Mucosa of descending colon (tissue), 3 donors: ENCODE measurements around the gene SLC9A9. TPM values are rescaled to one million over a fixed set of nuclear protein-coding genes. Genes with fewer than 3 reads are reported as not detected.

ENCODE experiments used
- ATAC-seq: fragments of 200-7000 bp; cut with Tn5 transposase; one replicate; pipeline ENCODE4 v1.9.1; 2020; ENCODE audit warnings: mild to moderate bottlenecking, moderate library complexity
- DNase-seq, 3 donors: peaks; one replicate each; pipeline ENCODE4 v3.0.0-alpha.2; 2020
- H3K36me3 ChIP-seq: fragments of 200-600 bp; one replicate; pipeline ENCODE4 v1.8.0; 2021; ENCODE audit warnings: low read depth, mild to moderate bottlenecking
- H3K4me1 ChIP-seq: fragments of 200-600 bp; one replicate; pipeline ENCODE4 v1.8.0; 2021; ENCODE audit warnings: low read depth, mild to moderate bottlenecking
- H3K4me3 ChIP-seq: fragments of 200-600 bp; one replicate; pipeline ENCODE4 v1.8.0; 2021; ENCODE audit warnings: mild to moderate bottlenecking
- H3K9me3 ChIP-seq: fragments of 200-600 bp; one replicate; pipeline ENCODE4 v1.8.0; 2021; ENCODE audit warnings: mild to moderate bottlenecking
- intact Hi-C, 2 donors: fragments of 100-400 bp; cut with DNase I in 1 of 2; cut with micrococcal nuclease in 1 of 2; formaldehyde crosslinking; loops; one replicate each; pipeline versions ENCODE4 v1.11.0 to v1.11.1; 2022; cut with DNase I, micrococcal nuclease
- long read RNA-seq, 2 donors: library from polyadenylated mRNA; unstranded; transcript quantifications; one replicate each; pipeline ENCODE4 v2.0.0, GENCODE V29; 2019 to 2021
- total RNA-seq, 3 donors: library from RNA; stranded (reverse); fragmentation: NEBNext Ultra II Directional in 2 of 3; extraction: Animal tissue kit (Norgen Biotek cat#: 25700) in 2 of 3; gene quantifications; one replicate each; pipeline versions ENCODE4 v1.2.1 to v1.2.4, GENCODE V29; 2021 to 2023
- TF ChIP-seq, protein P1 (sequence below): fragments of 200-600 bp; IDR thresholded peaks from one replicate; pipeline ENCODE4 v1.8.0; 2022; ENCODE audit warnings: antibody characterized with exemption, mild to moderate bottlenecking
- donor health status: DM: no; HTN: no; CAD: no; lungs with moderate emphysema.
- donor health status: DM: no; HTN: no; CAD: no.
- donor health status: DM: no; HTN: yes; CAD: no.

SLC9A9 gene
- 10 to 100 TPM in 1 of 3 donors, 1 to 10 TPM in 2; 3.2 to 18.2 (median 6.8) TPM for total RNA-seq
- long read RNA-seq, donor 1, transcript SLC9A9-201 (16 exons, 3,627 nt), result major isoform, 6 of 9 reads
- long read RNA-seq, donor 1, partial matches to known transcripts, result 1 of 9 reads
- long read RNA-seq, donor 1, other reads (novel, unspliced or antisense), result 2 of 9 reads
- long read RNA-seq, donor 2, partial matches to known transcripts, result 0 of 3 reads
- long read RNA-seq, donor 2, other reads (novel, unspliced or antisense), result 2 of 3 reads

DNA sequence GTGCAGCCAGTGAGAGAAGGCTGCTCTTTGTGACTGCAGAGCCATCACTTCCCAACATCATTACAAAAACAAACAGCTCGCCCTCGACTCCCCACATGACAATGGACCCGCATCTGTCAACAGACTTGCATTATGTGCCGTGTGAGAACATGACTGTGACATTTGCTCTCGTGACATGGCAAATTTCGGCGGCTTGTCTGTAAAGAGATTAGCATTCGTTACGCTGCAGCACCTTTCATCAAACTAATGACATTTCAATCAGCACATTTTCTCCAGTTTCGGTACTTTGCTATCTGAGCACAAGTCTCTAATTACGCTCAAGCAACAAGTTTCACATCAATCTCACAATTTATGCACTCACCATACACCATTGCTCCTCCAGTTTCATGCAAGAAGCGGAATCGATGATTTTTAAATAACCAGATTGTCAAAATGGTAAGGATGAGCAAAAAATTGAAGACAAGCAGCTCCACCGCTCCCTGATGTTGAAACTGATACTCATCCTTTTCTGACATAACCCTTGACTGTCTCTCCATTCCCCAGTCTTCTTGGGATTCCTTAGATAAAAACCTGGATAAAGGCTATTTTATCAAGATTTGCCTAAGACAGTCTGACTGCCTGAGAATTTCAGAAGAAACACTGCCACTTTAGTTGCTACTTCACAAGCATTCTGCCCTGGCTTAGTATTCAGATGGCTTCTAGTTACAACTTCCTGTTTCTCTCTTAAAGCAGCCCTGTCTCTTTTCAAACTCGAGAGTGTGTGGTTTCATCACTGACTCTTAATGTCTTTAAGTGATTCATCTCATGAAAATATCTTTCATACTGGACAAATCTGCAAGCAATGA, at the start of gene SLC9A9:
Gene SLC9A9, minus strand, starts transcription at position 682 of the 845 bp plus-strand sequence. Its CDS starts 146 bp downstream, at position 536.
- Histone ChIP-seq H3K4me3 (peak within 1 kb of the TSS; percentile 12), H3K4me1 (no peaks in the 10 kb centered on the region), H3K9me3 (no peaks in the 10 kb centered on the region), H3K36me3 (no peaks in the 10 kb centered on the region)
- intact Hi-C loops, result no loop called here
- DNase-seq (peak in 1 of 3 donors; percentile 32), ATAC-seq (peak; percentile 84)
- TF ChIP-seq, protein P1, sequence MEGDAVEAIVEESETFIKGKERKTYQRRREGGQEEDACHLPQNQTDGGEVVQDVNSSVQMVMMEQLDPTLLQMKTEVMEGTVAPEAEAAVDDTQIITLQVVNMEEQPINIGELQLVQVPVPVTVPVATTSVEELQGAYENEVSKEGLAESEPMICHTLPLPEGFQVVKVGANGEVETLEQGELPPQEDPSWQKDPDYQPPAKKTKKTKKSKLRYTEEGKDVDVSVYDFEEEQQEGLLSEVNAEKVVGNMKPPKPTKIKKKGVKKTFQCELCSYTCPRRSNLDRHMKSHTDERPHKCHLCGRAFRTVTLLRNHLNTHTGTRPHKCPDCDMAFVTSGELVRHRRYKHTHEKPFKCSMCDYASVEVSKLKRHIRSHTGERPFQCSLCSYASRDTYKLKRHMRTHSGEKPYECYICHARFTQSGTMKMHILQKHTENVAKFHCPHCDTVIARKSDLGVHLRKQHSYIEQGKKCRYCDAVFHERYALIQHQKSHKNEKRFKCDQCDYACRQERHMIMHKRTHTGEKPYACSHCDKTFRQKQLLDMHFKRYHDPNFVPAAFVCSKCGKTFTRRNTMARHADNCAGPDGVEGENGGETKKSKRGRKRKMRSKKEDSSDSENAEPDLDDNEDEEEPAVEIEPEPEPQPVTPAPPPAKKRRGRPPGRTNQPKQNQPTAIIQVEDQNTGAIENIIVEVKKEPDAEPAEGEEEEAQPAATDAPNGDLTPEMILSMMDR, result no peak

DNA sequence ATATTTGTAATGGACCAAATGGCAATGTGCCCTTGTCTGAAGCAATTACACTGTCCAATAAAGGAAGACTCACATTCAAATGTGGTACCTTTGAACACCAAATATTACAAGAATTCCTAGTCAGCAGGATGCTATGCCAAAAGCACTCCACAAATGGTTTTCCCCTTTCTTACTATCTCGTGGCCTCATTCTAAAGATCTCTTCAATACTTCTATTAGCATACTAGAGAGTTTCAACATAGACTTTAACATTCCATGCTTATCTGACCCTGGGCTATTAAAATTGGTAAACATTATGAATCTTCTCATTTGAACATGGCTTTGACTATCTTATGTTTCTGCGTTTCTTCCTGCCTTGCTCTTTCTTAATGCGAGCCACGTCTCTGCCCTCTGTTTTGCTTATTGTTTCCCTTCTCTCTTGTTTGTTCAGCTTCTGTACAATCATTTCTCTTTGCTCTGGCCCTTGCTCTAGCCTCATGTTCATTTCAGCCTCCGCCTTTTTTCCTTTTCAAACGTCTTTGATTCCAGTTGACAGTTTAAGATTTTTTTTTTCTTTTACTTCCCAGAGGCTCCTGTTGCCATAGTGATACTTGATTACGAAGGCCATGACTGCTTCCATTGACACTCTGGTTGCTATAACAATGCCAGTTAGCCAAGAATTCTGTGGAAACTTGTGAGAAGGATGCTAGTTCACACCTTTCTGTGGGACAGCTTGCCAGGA, 49.5 kb upstream of the SLC9A9 start:
- intact Hi-C loops, result no loop called here
- no peak for DNase-seq
- Histone ChIP-seq H3K9me3 (no peaks in the 10 kb centered on the region), H3K4me3 (no peak overlapping the region), H3K4me1 (no peaks in the 10 kb centered on the region), H3K36me3 (no peaks in the 10 kb centered on the region)
- no peak for ATAC-seq
- TF ChIP-seq, protein P1, result no peak

DNA sequence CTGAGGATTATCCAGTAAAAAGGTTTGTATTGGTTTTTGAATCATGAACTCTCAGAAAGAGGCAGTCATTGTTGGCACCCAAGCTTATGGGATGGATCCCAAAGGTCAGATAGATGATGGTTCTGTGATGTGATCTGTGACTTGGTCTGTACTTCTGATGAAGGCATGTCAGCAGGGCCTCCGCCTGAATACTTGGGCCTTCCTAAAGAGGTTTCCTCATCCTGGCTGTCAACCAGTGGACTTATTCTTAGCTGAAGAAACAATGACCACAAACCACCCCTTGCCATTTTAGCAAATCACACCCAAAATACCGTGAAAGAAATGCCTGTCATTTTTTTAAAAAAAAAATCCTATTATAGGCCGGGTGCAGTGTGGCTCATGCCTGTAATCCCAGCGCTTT, 48.2 kb upstream of the SLC9A9 start:
- no peak for DNase-seq
- intact Hi-C loops, result no loop called here
- Histone ChIP-seq H3K4me3 (no peak overlapping the region), H3K4me1 (no peaks in the 10 kb centered on the region), H3K9me3 (no peaks in the 10 kb centered on the region), H3K36me3 (no peaks in the 10 kb centered on the region)
- ATAC-seq, result no peak
- TF ChIP-seq, protein P1, result no peak

DNA sequence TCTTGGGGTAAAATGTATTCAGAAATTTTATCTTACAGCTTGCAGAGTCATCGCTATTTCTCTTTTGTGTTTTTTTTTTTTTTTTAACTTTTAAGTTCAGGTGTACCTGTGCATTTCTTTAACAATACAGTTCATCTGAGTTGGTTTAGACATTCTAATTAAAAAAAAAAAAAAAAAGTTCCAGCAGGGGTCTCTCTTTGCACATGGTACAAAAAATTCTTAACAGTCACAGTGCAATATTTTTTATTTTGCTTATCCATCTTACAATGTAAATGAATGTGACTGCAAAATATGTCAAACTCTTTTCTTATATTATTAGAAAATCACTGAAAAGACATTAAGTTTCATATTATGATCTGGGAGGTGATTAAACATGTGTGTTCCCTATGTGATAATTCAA, 47.5 kb upstream of the SLC9A9 start:
- H3K4me1 ChIP-seq, result no peaks in the 10 kb centered on the region
- TF ChIP-seq, protein P1, result no peak
- no peak for ATAC-seq
- no peak for DNase-seq
- H3K4me3 ChIP-seq, result no peak overlapping the region
- intact Hi-C loops, result no loop called here
- no peaks in the 10 kb centered on the region for H3K36me3 ChIP-seq
- H3K9me3 ChIP-seq, result no peaks in the 10 kb centered on the region

DNA sequence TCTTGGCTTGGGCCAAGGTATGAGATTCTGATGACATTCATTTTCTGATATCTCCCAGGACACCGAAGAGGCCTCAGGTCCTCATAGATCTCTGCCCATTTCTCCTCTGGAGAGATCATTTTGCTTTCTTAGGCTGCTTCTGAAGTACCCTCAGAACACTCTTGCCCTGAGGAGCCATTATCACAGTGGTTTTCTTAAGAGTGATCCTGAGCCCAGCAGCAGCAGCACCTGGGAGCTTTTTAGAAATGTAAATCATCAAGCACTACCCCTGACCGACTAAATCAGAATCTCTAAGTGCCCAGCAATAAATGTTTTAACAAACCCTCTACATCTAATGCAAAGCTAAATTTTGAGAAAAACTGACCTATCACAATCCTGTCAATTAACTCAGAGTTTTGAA, 40.6 kb upstream of the SLC9A9 start:
- Histone ChIP-seq H3K9me3 (no peaks in the 10 kb centered on the region), H3K36me3 (no peaks in the 10 kb centered on the region), H3K4me1 (no peaks in the 10 kb centered on the region), H3K4me3 (no peak overlapping the region)
- intact Hi-C loops, result no loop called here
- TF ChIP-seq, protein P1, result no peak
- no peak for DNase-seq
- ATAC-seq, result no peak
